HepG2 (cell line): ENCODE results near the gene LYPD4. TPM values are rescaled to one million over a fixed set of nuclear protein-coding genes. Genes with fewer than 3 reads are reported as not detected.

ENCODE experiments used
- ATAC-seq: fragments of 200-7000 bp; cut with Tn5 transposase; 3 replicates; pipeline ENCODE4 v1.9.1; 2020; ENCODE audit warnings: mild to moderate bottlenecking, moderate library complexity
- BruUV-seq: library from RNA; stranded (reverse); fragments of 400-500 nt; replicated peaks from 2 replicates; lab custom pipeline; 2021; lab: Mats Ljungman, UMichigan
- CTCF ChIA-PET: fragments of 300-600 bp; formaldehyde crosslinking; extraction: SDS; loops from one replicate; lab custom pipeline; 2021; ENCODE audit warnings: low total read pairs, inconsistent platforms, low intra/inter-chr PET ratio; lab: Yijun Ruan, JAX
- POLR2A ChIA-PET: fragments of 350-600 bp; sonication (Branson Sonifier 250); formaldehyde crosslinking; loops from one replicate; lab custom pipeline; 2020; ENCODE audit warnings: antibody characterized with exemption, inconsistent platforms; lab: Yijun Ruan, JAX
- DNase-seq: peaks from one replicate; pipeline ENCODE4 v3.0.0-alpha.2; 2015; ENCODE audit warnings: low spot score
- FAIRE-seq: peaks from 3 replicates; lab custom pipeline; 2011; peaks lifted over from hg19 to GRCh38; lab: Jason Lieb, UNC
- H2AFZ ChIP-seq: one replicate; pipeline ENCODE4 v1.6.1; 2011; ENCODE audit warnings: low read length, inconsistent platforms
- H3K27ac ChIP-seq: fragments of 300-600 bp; 3 replicates; pipeline ENCODE4 v1.8.0; 2011; ENCODE audit warnings: mixed run types, mild to moderate bottlenecking, mixed read lengths, low read length, inconsistent platforms; ENCODE audit not compliant: insufficient read depth; ENCODE audit errors: extremely low read length
- H3K27me3 ChIP-seq, 2 experiments: fragments of 200-600 bp in 1 of 2; 2 replicates in 1 of 2; 3 replicates in 1 of 2; pipeline versions ENCODE4 v1.6.0 to v1.8.0; 2011; ENCODE audit warnings: low read length in 2 of 2, mild to moderate bottlenecking in 2 of 2, moderate library complexity in 2 of 2, inconsistent platforms in 1 of 2; ENCODE audit not compliant: insufficient read depth in 2 of 2, control insufficient read depth in 1 of 2
- H3K36me3 ChIP-seq, 2 experiments: fragments of 200-600 bp in 1 of 2; replicated peaks in 1 of 2; 2 replicates in 1 of 2; 3 replicates in 1 of 2; pipeline versions ENCODE4 v1.5.1 to v1.8.0; 2011; ENCODE audit warnings: low read length in 2 of 2, inconsistent platforms in 1 of 2; ENCODE audit not compliant: insufficient read depth in 2 of 2, control insufficient read depth in 1 of 2
- H3K4me1 ChIP-seq: 2 replicates; pipeline ENCODE4 v1.5.1; 2012; ENCODE audit warnings: low read length, inconsistent platforms; ENCODE audit not compliant: insufficient read depth
- H3K4me2 ChIP-seq: 2 replicates; pipeline ENCODE4 v1.6.0; 2011; ENCODE audit warnings: low read depth, low read length, inconsistent platforms
- H3K4me3 ChIP-seq, 3 experiments: fragments of 200-600 bp in 1 of 3; sonication (generic), shearing (Covaris generic) in 1 of 3; replicated peaks in 1 of 3; 2 replicates each; pipeline ENCODE4 v1.5.1; 2011 to 2016; ENCODE audit warnings: low read length in 3 of 3, inconsistent platforms in 2 of 3, low read depth in 2 of 3, mild to moderate bottlenecking in 2 of 3, control low read depth in 1 of 3, mixed read lengths in 1 of 3; ENCODE audit not compliant: insufficient read depth in 1 of 3
- H3K79me2 ChIP-seq: one replicate; pipeline ENCODE4 v1.6.1; 2011; ENCODE audit warnings: low read length, inconsistent platforms; ENCODE audit not compliant: insufficient read depth
- H3K9ac ChIP-seq: 2 replicates; pipeline ENCODE4 v1.6.0; 2011; ENCODE audit warnings: mild to moderate bottlenecking, low read depth, low read length, inconsistent platforms; ENCODE audit not compliant: insufficient read depth
- H3K9me3 ChIP-seq: 2 replicates; pipeline ENCODE4 v1.5.1; 2012; ENCODE audit warnings: mild to moderate bottlenecking, low read length
- H4K20me1 ChIP-seq: 2 replicates; pipeline ENCODE4 v1.6.0; 2011; ENCODE audit warnings: inconsistent platforms, mild to moderate bottlenecking, low read length, moderate library complexity; ENCODE audit not compliant: insufficient read depth
- ELF1 ChIP-seq: sonication (generic); formaldehyde crosslinking; IDR thresholded peaks from 2 replicates; pipeline ENCODE4 v1.4.0; 2020; ENCODE audit warnings: missing genetic modification reagents
- LRRFIP1 ChIP-seq: sonication (generic); formaldehyde crosslinking; conservative IDR thresholded peaks from 2 replicates; pipeline ENCODE4 v1.4.0; 2020; ENCODE audit warnings: missing genetic modification reagents
- MNT ChIP-seq: fragments of 450-650 bp; IDR thresholded peaks from 2 replicates; pipeline ENCODE4 v1.6.1; 2016
- NR2F2 ChIP-seq: IDR thresholded peaks from 2 replicates; pipeline ENCODE4 v1.6.1; 2012; ENCODE audit warnings: low read depth, inconsistent platforms, borderline replicate concordance
- POLR2A ChIP-seq, 2 experiments: IDR thresholded peaks; 2 replicates each; pipeline ENCODE4 v1.6.1; 2011; ENCODE audit warnings: low read depth in 2 of 2, low read length in 2 of 2, mild to moderate bottlenecking in 1 of 2, moderate library complexity in 1 of 2; ENCODE audit not compliant: insufficient read depth in 1 of 2
- ZFP82 ChIP-seq: sonication (generic); formaldehyde crosslinking; IDR thresholded peaks from 2 replicates; pipeline ENCODE4 v1.5.1; 2020; ENCODE audit warnings: mild to moderate bottlenecking, missing genetic modification reagents, borderline replicate concordance
- ZFYVE20 ChIP-seq: sonication (generic); formaldehyde crosslinking; IDR thresholded peaks from 2 replicates; pipeline ENCODE4 v1.8.0; 2023; ENCODE audit warnings: low read depth, mild to moderate bottlenecking, moderate library complexity, missing genetic modification reagents, borderline replicate concordance
- ZNF121 ChIP-seq: sonication (generic); formaldehyde crosslinking; IDR thresholded peaks from 2 replicates; pipeline ENCODE4 v1.5.0; 2020; ENCODE audit warnings: mild to moderate bottlenecking, missing genetic modification reagents
- ZNF354B ChIP-seq: sonication (generic); formaldehyde crosslinking; IDR thresholded peaks from 2 replicates; pipeline ENCODE4 v1.8.0; 2022; ENCODE audit warnings: mild to moderate bottlenecking, missing genetic modification reagents
- ZNF451 ChIP-seq: sonication (generic); formaldehyde crosslinking; IDR thresholded peaks from 2 replicates; pipeline ENCODE4 v1.5.0; 2020; ENCODE audit warnings: mild to moderate bottlenecking, missing genetic modification reagents
- ZNF460 ChIP-seq: sonication (generic); formaldehyde crosslinking; IDR thresholded peaks from 2 replicates; pipeline ENCODE4 v1.5.1; 2020; ENCODE audit warnings: missing genetic modification reagents, mild to moderate bottlenecking, borderline replicate concordance
- ZNF496 ChIP-seq: sonication (generic); formaldehyde crosslinking; IDR thresholded peaks from 2 replicates; pipeline ENCODE4 v1.8.1; 2023; ENCODE audit warnings: mild to moderate bottlenecking, moderate library complexity, missing genetic modification reagents; ENCODE audit not compliant: insufficient replicate concordance
- ZNF543 ChIP-seq: sonication (generic); formaldehyde crosslinking; IDR thresholded peaks from 2 replicates; pipeline ENCODE4 v1.4.0; 2020; ENCODE audit warnings: mild to moderate bottlenecking, missing genetic modification reagents
- ZNF580 ChIP-seq: IDR thresholded peaks from 2 replicates; pipeline ENCODE4 v1.6.1; 2016; ENCODE audit warnings: low read depth, borderline replicate concordance
- ZNF598 ChIP-seq: sonication (generic); formaldehyde crosslinking; IDR thresholded peaks from 2 replicates; pipeline ENCODE4 v1.5.1; 2020; ENCODE audit warnings: mild to moderate bottlenecking, missing genetic modification reagents, borderline replicate concordance
- WGBS: methylation state at CpG from one replicate; pipeline ENCODE4 v1.1.6; 2017; ENCODE audit warnings: low lambda C conversion rate; 5-methylcytosine and 5-hydroxymethylcytosine counted together
- in situ Hi-C: cut with HindIII; loops from 2 replicates; pipeline ENCODE4 v1.10.0; 2017; ENCODE audit warnings: low pct_unique_long_range_greater_than_20kb; ENCODE audit not compliant: extremely low pct_ligation_motif_present
- intact Hi-C: fragments of 100-400 bp; cut with micrococcal nuclease; formaldehyde crosslinking; loops from one replicate; pipeline ENCODE4 v1.10.0; 2022; ENCODE audit not compliant: unreplicated experiment
- polyA plus RNA-seq, 8 experiments: library from polyadenylated mRNA; depleted of rRNA in 3 of 8; stranded (reverse) in 7 of 8; unstranded in 1 of 8; fragments of >200 nt; fragmentation: Illumina TruSeq in 4 of 8; extraction: Trizol in 4 of 8; gene quantifications; 2 replicates each; pipeline versions ENCODE4 v1.2.1 to v1.2.3, GENCODE V29; 2011 to 2016; ENCODE audit warnings: low read depth in 4 of 8, missing spikeins in 1 of 8, mixed read lengths in 1 of 8; ENCODE audit not compliant: insufficient read depth in 1 of 8
- total RNA-seq, 5 experiments: library from RNA; depleted of rRNA; stranded (reverse); fragments of >200 nt; fragmentation: Illumina TruSeq; extraction: Trizol; gene quantifications; 2 replicates each; pipeline ENCODE4 v1.2.3, GENCODE V29; 2016; ENCODE audit warnings: low read depth in 1 of 5

LYPD4 gene
- total and polyA plus RNA-seq, 2 of the 13 experiments (the other 11 are each of a cell fraction or from before 2014, with no cell fraction given): not detected

- no peak overlapping the region for H2AFZ ChIP-seq
- no peak overlapping the region for H3K4me2 ChIP-seq
- no peaks in the 10 kb centered on the region for H3K36me3 ChIP-seq
- CTCF ChIA-PET: no interaction called here
- peaks cover 36% of the 10 kb centered on the region for H3K4me1 ChIP-seq
- TF ChIP-seq ZNF121 (0 out of 2 replicates have a peak, but pooled peaks have one; percentile 21), ZNF451 (CRISPR knock-in tag) (no peak), LRRFIP1 (CRISPR knock-in tag) (no peak)
- intact Hi-C loops (no loop called here), in situ Hi-C loops (loop anchor here (5.0 to 10.0 kb wide), 2 partner anchors 55 to 78 kb away; partner anchors contain the start of gene RABAC1)
- H3K27me3 ChIP-seq: peaks cover 1 to 6% of the 10 kb centered on the region in 2 experiments; a peak in 3 of 5 replicates
- DNase-seq: no peak
- no peak overlapping the region for H3K27ac ChIP-seq
- no peak for ATAC-seq
- peaks cover 5% of the 10 kb centered on the region for H3K79me2 ChIP-seq
- FAIRE-seq: no peak
- no peaks in the 10 kb centered on the region for H4K20me1 ChIP-seq
- 35% methylated on average over 7 of the region's 7 CpGs for WGBS
- no peaks in the 10 kb centered on the region for H3K9me3 ChIP-seq
- H3K4me3 ChIP-seq: no peak overlapping the region
- BruUV-seq: no TSS peak
- POLR2A ChIA-PET: no interaction called here
- H3K9ac ChIP-seq: no peak overlapping the region
Observed at GRCh38 chr19:41879670-41880328, 35.3 kb upstream of the LYPD4 start.

DNA sequence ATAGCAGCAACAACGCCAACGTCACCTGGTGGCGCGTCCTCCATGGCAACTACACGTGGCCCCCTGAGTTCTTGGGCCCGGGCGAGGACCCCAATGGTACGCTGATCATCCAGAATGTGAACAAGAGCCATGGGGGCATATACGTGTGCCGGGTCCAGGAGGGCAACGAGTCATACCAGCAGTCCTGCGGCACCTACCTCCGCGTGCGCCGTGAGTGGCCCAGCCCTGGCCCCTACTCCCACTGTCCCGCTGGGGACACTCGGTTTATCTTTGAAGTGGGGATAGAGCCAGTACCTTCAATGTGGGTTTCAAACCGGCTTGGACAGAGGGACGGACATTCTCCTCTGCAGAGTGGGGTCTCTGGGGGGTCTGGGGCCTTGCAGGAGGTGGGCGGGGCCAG is 34.6 kb upstream of the LYPD4 start:
- Histone ChIP-seq H3K9me3 (no peaks in the 10 kb centered on the region), H3K4me3 (no peak overlapping the region), H3K79me2 (no peaks in the 10 kb centered on the region), H3K9ac (no peak overlapping the region), H3K36me3 (no peaks in the 10 kb centered on the region), H3K27me3 (peaks cover 1 to 6% of the 10 kb centered on the region in 2 experiments; a peak in 3 of 5 replicates), H3K4me1 (peaks cover 35% of the 10 kb centered on the region), H3K4me2 (no peak overlapping the region), H3K27ac (no peak overlapping the region), H4K20me1 (no peaks in the 10 kb centered on the region), H2AFZ (no peak overlapping the region)
- intact Hi-C loops (no loop called here), in situ Hi-C loops (no loop called here)
- CTCF ChIA-PET: no interaction called here
- WGBS: 41% methylated on average over 9 of the region's 21 CpGs
- FAIRE-seq (no peak), DNase-seq (no peak), ATAC-seq (no peak)
- BruUV-seq: no TSS peak
- POLR2A ChIA-PET: no interaction called here
- TF ChIP-seq ZNF598 (CRISPR knock-in tag): no peak
- TF ChIP-seq ZNF460 (CRISPR knock-in tag): no peak
- TF ChIP-seq ELF1 (CRISPR knock-in tag): no peak
- no peak for TF ChIP-seq NR2F2
- TF ChIP-seq ZFP82: no peak
- TF ChIP-seq ZNF354B (CRISPR knock-in tag): no peak
- TF ChIP-seq ZFYVE20 (CRISPR knock-in tag): no peak
- no peak for TF ChIP-seq MNT
- no peak for TF ChIP-seq ZNF543 (CRISPR knock-in tag)
- TF ChIP-seq ZNF580 (CRISPR knock-in tag): no peak
- no peak for TF ChIP-seq ZNF496 (CRISPR knock-in tag)
- no peak for TF ChIP-seq POLR2A (IDR thresholded peaks at IDR 0.05; ENCODE audit: insufficient read depth in 1 of 2, low read depth in 2 of 2, low read length in 2 of 2)
